IPS DF 19.7 (cell line): ENCODE measurements around the gene NOC4L.

Experiments
- DNase-seq: peaks from one replicate; pipeline ENCODE4 v3.0.0-alpha.2; 2013; ENCODE audit warnings: low read depth, low spot score

The NOC4L gene

GRCh38 chr12:132197581-132198354 is 53.5 kb downstream of the NOC4L start:
- no peak for DNase-seq

GRCh38 chr12:132199101-132199500 is 54.8 kb downstream of the NOC4L start:
- DNase-seq, result no peak

DNA sequence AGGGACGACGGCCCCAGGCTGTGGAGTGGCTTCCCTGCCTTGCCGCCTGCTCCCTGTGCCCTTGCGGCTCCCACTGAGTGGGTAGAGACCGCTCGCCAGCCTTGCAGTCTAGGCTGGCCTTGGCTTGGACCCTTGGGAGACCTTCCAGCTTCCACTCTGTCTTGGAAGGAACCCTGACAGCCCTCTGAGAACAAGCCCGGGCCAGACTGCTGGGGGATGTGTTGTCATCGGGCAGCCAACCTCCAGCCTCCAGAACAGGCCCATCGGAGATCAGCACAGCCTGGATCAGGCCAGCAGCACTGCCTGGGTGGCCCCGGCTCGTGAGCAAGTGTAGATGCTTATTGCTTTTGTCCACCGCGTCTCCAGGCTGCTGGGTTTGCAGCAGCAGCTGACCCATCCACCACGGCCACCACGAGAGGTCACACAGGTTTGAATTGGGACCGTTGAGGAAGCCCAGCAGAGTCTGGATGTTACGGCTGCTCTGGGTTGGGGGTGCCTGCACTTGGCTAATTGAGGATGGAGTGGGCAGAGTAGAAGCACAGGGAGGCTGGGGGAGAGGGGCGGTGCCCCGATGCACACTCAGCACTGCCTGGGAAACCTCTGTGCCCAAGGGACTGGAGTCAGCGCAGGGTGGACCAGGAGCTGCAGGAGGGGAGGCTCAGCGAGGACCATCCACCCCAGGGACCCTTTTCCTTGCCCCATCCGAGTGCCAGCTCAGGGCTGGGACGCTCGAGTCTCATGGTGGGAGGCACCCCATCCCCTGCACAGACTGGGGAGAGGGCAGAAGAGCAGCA is 55.5 kb downstream of the NOC4L start:
- no peak for DNase-seq

GRCh38 chr12:132200800-132201199 is 56.5 kb downstream of the NOC4L start:
- no peak for DNase-seq

- no peak for DNase-seq
Observed at GRCh38 chr12:132201391-132202120, 57.3 kb downstream of the NOC4L start.
